ENCODE data around the gene ATP10D. TPM values are rescaled to one million over a fixed set of nuclear protein-coding genes. Genes with fewer than 3 reads are reported as not detected.
"Not testable (repeated sequence)": the region's sequence is repeated elsewhere in the genome, so short reads cannot be mapped to it uniquely, and the experiment has no call there.

Gene ATP10D
- polyA plus RNA-seq, 3 donors: 3.3 to 3.4 (median 3.4) TPM

DNA sequence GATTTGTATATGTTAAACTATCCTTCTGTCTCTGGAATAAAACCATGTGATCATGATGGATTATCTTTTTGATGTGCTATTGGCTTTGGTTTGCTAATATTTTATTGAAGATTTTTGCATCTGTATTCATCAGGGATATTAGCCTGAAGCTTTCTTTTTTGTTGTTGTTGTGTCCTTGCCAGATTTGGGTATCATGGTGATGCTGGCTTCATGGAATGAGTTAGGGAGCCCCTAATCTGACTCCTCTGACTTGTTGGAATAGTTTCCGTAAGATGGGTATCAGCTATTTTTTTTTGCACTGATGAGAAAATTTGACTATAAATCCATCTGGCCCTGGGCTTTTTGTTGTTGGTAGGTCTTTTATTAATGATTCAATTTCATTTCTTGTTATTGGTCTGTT is 45.7 kb downstream of the ATP10D start:
- H3K27ac ChIP-seq (ENCODE audit: low read depth, low read length): no peak overlapping the region

DNA sequence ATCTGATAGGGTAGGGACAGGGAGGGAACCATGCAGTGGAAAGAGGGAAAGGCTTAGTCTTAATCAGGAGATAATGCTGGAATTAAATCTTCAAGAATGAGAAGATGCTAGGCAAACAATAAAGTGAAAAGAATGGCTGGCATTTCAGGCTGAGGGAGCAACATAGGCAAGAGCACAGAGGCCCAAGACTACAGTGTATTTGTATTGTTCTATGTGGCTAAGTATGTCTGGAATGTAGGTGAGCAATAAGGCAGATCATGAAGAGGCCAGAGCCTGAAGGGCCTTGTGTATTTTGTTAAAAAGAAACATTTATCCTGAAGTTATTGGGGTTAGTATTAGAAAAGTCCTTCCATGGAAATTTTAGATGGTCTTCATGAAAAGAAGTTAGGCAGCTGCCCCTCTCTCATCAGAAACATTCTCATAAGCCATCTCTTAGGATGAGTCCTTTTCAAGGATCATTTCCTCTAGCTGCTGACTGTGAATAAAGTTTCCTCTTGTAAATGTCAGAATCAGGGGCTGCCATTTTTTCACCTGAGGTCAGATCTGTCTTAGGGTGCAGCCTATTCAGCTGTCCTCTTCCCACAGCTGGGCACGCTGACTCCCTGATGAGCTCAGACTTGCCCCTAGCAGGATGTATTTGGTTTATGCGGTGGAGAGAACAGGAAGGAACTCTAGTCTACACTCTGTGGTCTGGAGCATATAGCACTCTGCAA is 46.3 kb downstream of the ATP10D start:
- no peak overlapping the region for H3K27ac ChIP-seq (ENCODE audit: low read depth, low read length)
- WGBS, 3 donors: 42 to 90% (median 45%) methylated on average over 2 of the region's 2 CpGs

More for the DNA sequence above, 45.7 kb downstream of the ATP10D start:
- 91 to 97% (median 94%) methylated on average over 1 of the region's 1 CpG for WGBS, 3 donors

DNA sequence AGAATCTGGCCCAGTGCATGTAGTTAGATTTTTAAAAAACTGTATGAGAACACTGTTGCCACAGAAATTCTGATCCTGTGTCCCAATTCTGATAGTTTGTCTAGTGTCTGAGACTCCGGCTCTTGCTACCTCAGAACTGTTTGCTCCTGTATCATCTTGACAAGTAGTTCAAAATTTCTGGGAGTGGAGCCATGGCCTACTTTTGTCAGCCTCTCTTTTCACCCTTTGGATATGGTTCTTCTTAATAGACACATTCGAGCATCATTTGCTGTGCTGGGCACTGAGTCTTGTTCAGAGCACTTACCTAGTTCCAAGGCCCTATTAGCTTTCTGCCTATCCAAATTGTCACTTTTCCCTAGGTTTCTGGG is 46.9 kb downstream of the ATP10D start:
- H3K27ac ChIP-seq (ENCODE audit: low read depth, low read length): no peak overlapping the region
- 25 to 68% (median 48%) methylated on average over 2 of the region's 2 CpGs for WGBS, 3 donors

DNA sequence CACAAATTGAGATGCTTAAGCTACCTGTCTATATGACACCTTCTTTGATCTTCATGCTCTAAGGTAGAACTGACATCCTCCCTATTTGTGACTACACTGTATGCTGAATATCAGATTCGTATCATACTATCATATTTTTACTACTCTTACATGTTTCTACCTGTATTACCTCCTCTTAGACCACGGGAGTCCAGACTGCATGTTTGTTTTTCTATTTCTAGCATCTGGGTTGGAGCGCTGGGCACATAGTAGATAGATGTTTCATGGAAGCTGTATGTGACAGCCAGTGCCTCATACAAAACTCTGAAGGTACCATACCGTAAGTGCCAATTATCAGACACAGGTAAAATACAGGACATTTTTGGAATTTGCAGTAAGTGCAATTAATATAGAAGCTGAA is 47.6 kb downstream of the ATP10D start:
- H3K27ac ChIP-seq (ENCODE audit: low read depth, low read length): no peak overlapping the region
- 68 to 94% (median 83%) methylated on average over 4 of the region's 4 CpGs for WGBS, 3 donors

- no peak overlapping the region for H3K27ac ChIP-seq (ENCODE audit: low read depth, low read length)
- 76 to 81% (median 80%) methylated on average over 4 of the region's 4 CpGs for WGBS, 3 donors
Measured at GRCh38 chr4:47533689-47534347, 48.7 kb downstream of the ATP10D start.

- H3K27ac ChIP-seq (ENCODE audit: low read depth, low read length): no peak overlapping the region
- 97 to 100% (median 98%) methylated on average over 1 of the region's 1 CpG for WGBS, 3 donors
Measured at GRCh38 chr4:47534772-47535171, 49.7 kb downstream of the ATP10D start.

- H3K27ac ChIP-seq (ENCODE audit: low read depth, low read length): no peak overlapping the region
- whole genome bisulfite sequencing, 3 donors: 93 to 97% (median 95%) methylated on average over 5 of the region's 5 CpGs
Measured at GRCh38 chr4:47535567-47536147, 50.6 kb downstream of the ATP10D start.

DNA sequence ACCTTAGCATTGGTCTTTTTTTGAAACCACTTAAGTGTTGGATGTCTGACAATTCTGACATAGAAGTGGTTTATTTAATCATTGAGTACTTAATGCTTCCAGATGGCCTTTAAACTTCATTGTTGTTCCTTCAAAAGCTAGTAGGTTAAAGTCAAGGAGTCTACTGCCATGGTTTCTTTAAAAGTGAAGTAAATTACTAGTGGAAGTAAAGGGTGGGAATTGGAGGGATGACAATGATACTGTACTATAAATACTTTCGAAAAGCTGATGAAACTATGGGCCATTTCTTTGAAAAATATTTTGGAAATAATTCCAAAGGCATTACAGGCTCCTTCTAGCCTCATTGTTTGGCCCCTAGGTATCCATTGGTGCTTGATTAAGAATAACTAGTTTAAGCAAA is 51.9 kb downstream of the ATP10D start:
- 0% methylated on average over 1 of the region's 1 CpG for WGBS, 3 donors
- H3K27ac ChIP-seq (ENCODE audit: low read depth, low read length): no peak overlapping the region

GRCh38 chr4:47538111-47538824 is 53.2 kb downstream of the ATP10D start:
- no peak overlapping the region for H3K27ac ChIP-seq (ENCODE audit: low read depth, low read length)
- 78 to 93% (median 87%) methylated on average over 3 of the region's 3 CpGs for WGBS, 3 donors

GRCh38 chr4:47538825-47539154 is 53.7 kb downstream of the ATP10D start:
- WGBS, 3 donors: 73 to 87% (median 86%) methylated on average over 2 of the region's 2 CpGs
- no peak overlapping the region for H3K27ac ChIP-seq (ENCODE audit: low read depth, low read length)

- not testable (repeated sequence) for H3K27ac ChIP-seq (ENCODE audit: low read depth, low read length)
- 77 to 95% (median 79%) methylated on average over 4 of the region's 5 CpGs for whole genome bisulfite sequencing, 3 donors
Measured at GRCh38 chr4:47542640-47543039, 57.6 kb downstream of the ATP10D start.

DNA sequence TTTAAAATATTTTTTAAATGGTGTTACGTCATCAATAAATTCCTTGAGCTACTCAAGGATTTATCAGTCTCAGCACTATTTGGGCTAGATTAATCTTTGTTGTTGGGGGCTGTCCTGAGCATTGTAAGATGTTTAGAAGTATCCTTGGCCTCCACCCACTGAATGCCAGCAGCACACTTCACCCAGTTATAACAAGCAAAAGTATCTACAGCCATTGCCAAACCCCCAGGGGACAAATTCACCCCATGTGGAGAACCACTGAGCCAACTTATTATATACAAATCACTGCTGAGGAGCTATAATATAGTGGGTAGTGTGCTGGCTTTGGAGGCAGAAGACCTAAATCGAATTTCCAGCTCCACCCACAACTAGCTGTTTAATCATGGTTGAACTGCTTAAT is 58.3 kb downstream of the ATP10D start:
- WGBS, 3 donors: 38 to 66% (median 44%) methylated on average over 2 of the region's 2 CpGs
- no peak overlapping the region for H3K27ac ChIP-seq (ENCODE audit: low read depth, low read length)

GRCh38 chr4:47550357-47550756 is 65.3 kb downstream of the ATP10D start:
- 92 to 98% (median 98%) methylated on average over 7 of the region's 7 CpGs for WGBS, 3 donors
- H3K27ac ChIP-seq (ENCODE audit: low read depth, low read length): not testable (repeated sequence)

DNA sequence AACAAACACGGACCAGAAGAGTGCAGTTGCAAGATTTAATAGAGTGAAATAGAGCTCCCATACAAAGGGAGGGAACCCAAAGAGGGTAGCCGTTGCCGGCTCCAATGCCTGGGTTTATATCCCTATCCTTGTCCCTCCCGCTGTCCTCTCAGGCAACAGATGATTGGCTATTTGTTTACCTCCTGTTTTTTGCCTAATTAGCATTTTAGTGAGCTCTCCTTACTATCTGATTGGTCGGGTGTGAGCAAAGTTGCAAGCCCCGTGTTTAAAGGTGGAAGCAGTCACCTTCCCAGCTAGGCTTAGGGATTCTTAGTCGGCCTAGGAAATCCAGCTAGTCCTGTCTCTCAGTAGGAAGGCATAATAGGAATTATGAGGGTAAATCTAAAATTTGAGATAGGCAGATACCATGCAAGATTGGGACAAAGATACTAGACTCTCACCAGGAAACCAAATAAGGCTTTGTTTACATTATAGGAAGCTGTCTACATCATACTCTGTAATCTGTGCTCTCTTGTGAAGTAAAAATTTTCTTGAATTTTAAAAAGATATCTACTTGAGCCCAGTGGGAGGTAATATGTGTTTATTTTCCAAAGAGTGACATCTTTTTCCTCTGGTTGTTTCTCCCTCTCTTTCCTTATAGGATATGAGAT is 65.9 kb downstream of the ATP10D start:
- WGBS, 3 donors: 92 to 96% (median 94%) methylated on average over 7 of the region's 7 CpGs
- no peak overlapping the region for H3K27ac ChIP-seq (ENCODE audit: low read depth, low read length)

- no peak overlapping the region for H3K27ac ChIP-seq (ENCODE audit: low read depth, low read length)
Measured at GRCh38 chr4:47551682-47552081, 66.6 kb downstream of the ATP10D start.

DNA sequence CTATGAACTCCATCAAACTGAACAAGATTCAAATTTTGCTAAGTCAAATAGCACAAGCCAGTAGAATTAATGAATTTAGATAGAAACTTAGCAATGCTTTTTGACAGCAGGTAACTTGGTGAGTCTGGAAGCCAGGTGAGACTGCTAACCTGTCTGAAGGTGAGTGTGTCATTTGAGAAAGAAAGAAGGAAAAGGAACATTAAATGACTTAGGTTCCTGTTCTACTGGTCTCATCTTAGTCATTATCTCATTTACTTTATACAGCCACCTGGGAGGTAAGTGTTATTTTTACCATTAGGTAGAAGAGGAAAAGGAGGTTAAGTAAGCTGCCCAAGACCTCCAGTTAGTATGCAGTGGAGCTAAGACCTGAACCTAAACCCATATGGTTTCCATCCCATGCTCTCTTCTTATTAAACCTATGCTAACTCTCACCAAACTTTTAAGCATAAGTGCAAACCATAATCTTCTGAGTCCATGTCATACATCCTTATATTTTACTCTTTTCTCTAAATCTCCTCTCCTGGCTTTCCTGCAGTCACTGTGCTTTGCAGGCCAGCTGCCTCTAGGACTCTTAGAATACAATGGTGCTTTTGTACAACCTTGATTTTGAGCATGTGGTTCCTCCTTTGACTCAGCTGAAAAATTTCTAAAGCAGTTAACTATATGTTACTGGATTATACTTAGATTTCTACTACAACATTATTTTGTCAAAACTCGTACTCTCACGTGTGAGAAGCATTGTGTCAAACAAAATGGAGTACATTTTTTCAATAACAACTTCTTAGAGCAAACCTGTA is 68.5 kb downstream of the ATP10D start:
- no peak overlapping the region for H3K27ac ChIP-seq (ENCODE audit: low read depth, low read length)
- 84 to 94% (median 94%) methylated on average over 2 of the region's 2 CpGs for WGBS, 3 donors

GRCh38 chr4:47555920-47556319 is 70.8 kb downstream of the ATP10D start:
- WGBS, 3 donors: 78 to 97% (median 86%) methylated on average over 3 of the region's 3 CpGs
- not testable (repeated sequence) for H3K27ac ChIP-seq (ENCODE audit: low read depth, low read length)

- WGBS, 3 donors: 99% methylated on average over 2 of the region's 2 CpGs
Measured at GRCh38 chr4:47557255-47557654, 72.2 kb downstream of the ATP10D start.

More at GRCh38 chr4:47557255-47557654, 72.2 kb downstream of the ATP10D start:
- H3K27ac ChIP-seq (ENCODE audit: low read depth, low read length): no peak overlapping the region

Measured in adipose tissue (tissue), 3 donors.